Endothelial cell of umbilical vein (primary cell): ENCODE results near the gene CDC42EP5. TPM values are rescaled to one million over a fixed set of nuclear protein-coding genes. Genes with fewer than 3 reads are reported as not detected.

ENCODE experiments used
- BruUV-seq: library from RNA; stranded (reverse); fragments of 400-500 nt; replicated peaks from 2 replicates; lab custom pipeline; 2021; lab: Mats Ljungman, UMichigan
- CTCF ChIA-PET: fragments of 300-600, 350-600 bp; sonication (Branson Sonifier 250); formaldehyde crosslinking; loops from one replicate; lab custom pipeline; 2021; ENCODE audit warnings: antibody characterized with exemption, inconsistent platforms; lab: Charles Lee
- POLR2A ChIA-PET: fragments of 300-600, 350-600 bp; sonication (Branson Sonifier 250); formaldehyde crosslinking; loops from one replicate; lab custom pipeline; 2021; ENCODE audit warnings: antibody characterized with exemption, inconsistent platforms; lab: Charles Lee
- DNase-seq: peaks from one replicate; pipeline ENCODE4 v3.0.0-alpha.2; 2011; ENCODE audit warnings: low read depth, low spot score
- FAIRE-seq: peaks from 2 replicates; lab custom pipeline; 2011; peaks lifted over from hg19 to GRCh38; lab: Jason Lieb, UNC
- H2AFZ ChIP-seq: 2 replicates; pipeline ENCODE4 v1.6.0; 2012; ENCODE audit warnings: low read depth, low read length, control low read depth, inconsistent platforms
- H3K27ac ChIP-seq: 2 replicates; pipeline ENCODE4 v1.5.1; 2011; ENCODE audit warnings: low read depth, mild to moderate bottlenecking, control low read depth, low read length, moderate library complexity; ENCODE audit not compliant: insufficient read depth
- H3K27me3 ChIP-seq, 2 experiments: 2 replicates each; pipeline versions ENCODE4 v1.6.0 to v1.6.1; 2011; ENCODE audit warnings: low read length in 2 of 2, mixed read lengths in 1 of 2; ENCODE audit not compliant: control insufficient read depth in 2 of 2, insufficient read depth in 2 of 2
- H3K36me3 ChIP-seq, 2 experiments: 2 replicates in 1 of 2; 3 replicates in 1 of 2; pipeline ENCODE4 v1.5.1; 2011; ENCODE audit warnings: low read length in 2 of 2, mild to moderate bottlenecking in 1 of 2, moderate library complexity in 1 of 2; ENCODE audit not compliant: control insufficient read depth in 2 of 2, insufficient read depth in 2 of 2; ENCODE audit errors: extremely low read depth in 1 of 2
- H3K4me1 ChIP-seq: 3 replicates; pipeline ENCODE4 v1.5.1; 2011; ENCODE audit warnings: mild to moderate bottlenecking, low read length; ENCODE audit not compliant: control insufficient read depth, insufficient read depth; ENCODE audit errors: extremely low read depth
- H3K4me2 ChIP-seq: 2 replicates; pipeline ENCODE4 v1.6.1; 2011; ENCODE audit warnings: low read length, control low read depth, mixed read lengths; ENCODE audit not compliant: insufficient read depth
- H3K4me3 ChIP-seq, 3 experiments: fragments of 200-600 bp in 1 of 3; sonication (generic), shearing (Covaris generic) in 1 of 3; replicated peaks in 1 of 3; 2 replicates each; pipeline ENCODE4 v1.5.1; 2011 to 2016; ENCODE audit warnings: control low read depth in 3 of 3, low read length in 3 of 3, mild to moderate bottlenecking in 2 of 3, inconsistent platforms in 1 of 3, low read depth in 1 of 3, moderate library complexity in 1 of 3; ENCODE audit not compliant: insufficient read depth in 1 of 3
- H3K79me2 ChIP-seq: 2 replicates; pipeline ENCODE4 v1.6.0; 2012; ENCODE audit warnings: low read length, inconsistent platforms; ENCODE audit not compliant: control insufficient read depth, insufficient read depth
- H3K9ac ChIP-seq: replicated peaks from 2 replicates; pipeline ENCODE3; 2011; ENCODE audit warnings: low read length, control low read depth; ENCODE audit not compliant: insufficient read depth; ENCODE audit errors: extremely low read depth
- H3K9me1 ChIP-seq: replicated peaks from 3 replicates; pipeline ENCODE4 v1.6.0; 2011; ENCODE audit warnings: mild to moderate bottlenecking, low read length; ENCODE audit not compliant: control insufficient read depth, insufficient read depth; ENCODE audit errors: extremely low read depth
- H3K9me3 ChIP-seq: replicated peaks from 2 replicates; pipeline ENCODE4 v1.5.1; 2012; ENCODE audit warnings: low read length, inconsistent platforms; ENCODE audit not compliant: control insufficient read depth, insufficient read depth
- H4K20me1 ChIP-seq: replicated peaks from 2 replicates; pipeline ENCODE3; 2011; ENCODE audit warnings: mild to moderate bottlenecking, low read length; ENCODE audit not compliant: control insufficient read depth, insufficient read depth; ENCODE audit errors: extremely low read depth
- CTCF ChIP-seq, 2 donors: IDR thresholded peaks; 1 replicate in 1 of 2; 2 replicates in 1 of 2; pipeline ENCODE4 v1.5.1; 2011; ENCODE audit warnings: low read length in 2 of 2, mild to moderate bottlenecking in 2 of 2, moderate library complexity in 2 of 2, control low read depth in 1 of 2, inconsistent platforms in 1 of 2, low read depth in 1 of 2; ENCODE audit not compliant: insufficient read depth in 1 of 2; ENCODE audit errors: extremely low read depth in 1 of 2
- FOS ChIP-seq: IDR thresholded peaks from 2 replicates; pipeline ENCODE4 v1.6.1; 2011; ENCODE audit warnings: mild to moderate bottlenecking, low read length, moderate library complexity, borderline replicate concordance; ENCODE audit not compliant: insufficient read depth
- JUN ChIP-seq: IDR thresholded peaks from 2 replicates; pipeline ENCODE4 v1.6.1; 2011; ENCODE audit warnings: borderline replicate concordance, low read depth; ENCODE audit not compliant: insufficient read length, insufficient read depth
- MAX ChIP-seq: IDR thresholded peaks from 2 replicates; pipeline ENCODE4 v1.6.1; 2011; ENCODE audit not compliant: insufficient read depth, insufficient read length
- dilution Hi-C: fragments of 300-500 bp; cut with MboI; formaldehyde crosslinking; loops from one replicate; pipeline ENCODE4 v1.15.0; 2019; ENCODE audit warnings: low sequenced_read_pairs; ENCODE audit not compliant: extremely low pct_ligation_motif_present
- intact Hi-C: fragments of 100-400 bp; cut with micrococcal nuclease; formaldehyde crosslinking; loops from one replicate; pipeline ENCODE4 v1.10.0; 2022
- polyA plus RNA-seq, 4 experiments: library from polyadenylated mRNA; depleted of rRNA in 3 of 4; stranded (reverse) in 3 of 4; unstranded in 1 of 4; fragments of >200 nt; gene quantifications; 2 replicates each; pipeline versions ENCODE4 v1.2.1 to v1.2.3, GENCODE V29; 2011 to 2012; ENCODE audit warnings: missing spikeins in 1 of 4
- total RNA-seq: library from RNA; stranded (reverse); gene quantifications from 2 replicates; pipeline ENCODE4 v1.2.3, GENCODE V29; 2021

Gene CDC42EP5
- total and polyA plus RNA-seq, 2 donors (not counting 3 experiments of a cell fraction or from before 2014, with no cell fraction given): 37.3 to 85.5 TPM

GRCh38 chr19:54421169-54421516 lies 52.0 kb downstream of the CDC42EP5 start:
- no TSS peak for BruUV-seq
- no peak overlapping the region for H3K27ac ChIP-seq
- H3K9me1 ChIP-seq: no peaks in the 10 kb centered on the region
- no peak overlapping the region for H3K4me3 ChIP-seq
- no peaks in the 10 kb centered on the region for H4K20me1 ChIP-seq
- no peaks in the 10 kb centered on the region for H3K79me2 ChIP-seq
- FAIRE-seq (no peak), DNase-seq (no peak)
- no peaks in the 10 kb centered on the region for H3K4me1 ChIP-seq
- intact Hi-C loops: no loop called here
- no peak for TF ChIP-seq CTCF (IDR thresholded peaks at IDR 0.05; ENCODE audit: extremely low read depth in 1 of 2, insufficient read depth in 1 of 2, low read depth in 1 of 2, low read length in 2 of 2)
- no peak for TF ChIP-seq JUN
- no peak for TF ChIP-seq MAX
- no peak for TF ChIP-seq FOS
- H3K9me3 ChIP-seq: no peaks in the 10 kb centered on the region
- dilution Hi-C loops: no loop called here
- no peak overlapping the region for H3K4me2 ChIP-seq
- ChIA-PET CTCF (interaction anchor here (1.3 kb wide), 1 partner anchor 30 kb away, joined by 4 read pairs; no protein-coding TSS in a partner anchor), POLR2A (no interaction called here)
- H3K9ac ChIP-seq: no peak overlapping the region
- no peak overlapping the region for H2AFZ ChIP-seq
- H3K27me3 ChIP-seq: peaks cover 29 to 38% of the 10 kb centered on the region in 2 experiments
- H3K36me3 ChIP-seq: no peaks in the 10 kb centered on the region
